ENCODE results near the gene NAA38. TPM values are rescaled to one million over a fixed set of nuclear protein-coding genes. Genes with fewer than 3 reads are reported as not detected.

Gene NAA38
- total RNA-seq, 1 experiment from 2014 or later, result 103 TPM

DNA sequence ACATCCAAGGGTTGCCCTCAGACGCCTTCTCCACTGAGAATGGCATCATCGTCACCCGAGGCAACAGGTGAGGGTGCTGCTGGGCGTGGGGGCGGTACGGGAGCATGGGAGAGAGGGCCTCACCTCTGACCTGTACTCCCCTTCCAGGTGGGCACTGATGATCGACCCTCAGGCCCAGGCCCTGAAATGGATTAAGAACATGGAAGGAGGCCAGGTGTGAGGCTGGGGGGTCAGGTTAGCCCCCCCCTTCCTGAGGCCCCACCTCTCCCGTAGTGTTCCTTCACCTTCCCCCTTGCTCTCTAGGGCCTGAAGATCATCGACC lies 39.8 kb downstream of the NAA38 start:
- ChIA-PET RAD21 (ENCODE audit: low non-redundant PET in 1 of 2, low total read pairs in 2 of 2, uncharacterized antibody in 2 of 2, unreplicated experiment in 2 of 2) (no interaction called here), POLR2A (no interaction called here), CTCF (no interaction called here)
- H3K79me2 ChIP-seq (ENCODE audit: insufficient read depth, low read length), result no peaks in the 10 kb centered on the region
- H3K27ac ChIP-seq (ENCODE audit: low read depth, low read length), result no peak overlapping the region
- no peaks in the 10 kb centered on the region for H3K4me1 ChIP-seq (ENCODE audit: control insufficient read depth in 1 of 2, insufficient read depth in 2 of 2, low read length in 2 of 2)
- no peak for ATAC-seq
- TF ChIP-seq JUND (IDR thresholded peaks at IDR 0.05) (no peak), EZH2 (IDR thresholded peaks at IDR 0.05) (no peak), CEBPB (IDR thresholded peaks at IDR 0.05; ENCODE audit: low read depth) (no peak), YY1 (IDR thresholded peaks at IDR 0.05; ENCODE audit: extremely low read depth, insufficient replicate concordance, low read depth, low read length) (no peak)
- TF ChIP-seq, protein P1, sequence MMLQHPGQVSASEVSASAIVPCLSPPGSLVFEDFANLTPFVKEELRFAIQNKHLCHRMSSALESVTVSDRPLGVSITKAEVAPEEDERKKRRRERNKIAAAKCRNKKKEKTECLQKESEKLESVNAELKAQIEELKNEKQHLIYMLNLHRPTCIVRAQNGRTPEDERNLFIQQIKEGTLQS (IDR thresholded peaks at IDR 0.05), result no peak
- TF ChIP-seq, protein P2, sequence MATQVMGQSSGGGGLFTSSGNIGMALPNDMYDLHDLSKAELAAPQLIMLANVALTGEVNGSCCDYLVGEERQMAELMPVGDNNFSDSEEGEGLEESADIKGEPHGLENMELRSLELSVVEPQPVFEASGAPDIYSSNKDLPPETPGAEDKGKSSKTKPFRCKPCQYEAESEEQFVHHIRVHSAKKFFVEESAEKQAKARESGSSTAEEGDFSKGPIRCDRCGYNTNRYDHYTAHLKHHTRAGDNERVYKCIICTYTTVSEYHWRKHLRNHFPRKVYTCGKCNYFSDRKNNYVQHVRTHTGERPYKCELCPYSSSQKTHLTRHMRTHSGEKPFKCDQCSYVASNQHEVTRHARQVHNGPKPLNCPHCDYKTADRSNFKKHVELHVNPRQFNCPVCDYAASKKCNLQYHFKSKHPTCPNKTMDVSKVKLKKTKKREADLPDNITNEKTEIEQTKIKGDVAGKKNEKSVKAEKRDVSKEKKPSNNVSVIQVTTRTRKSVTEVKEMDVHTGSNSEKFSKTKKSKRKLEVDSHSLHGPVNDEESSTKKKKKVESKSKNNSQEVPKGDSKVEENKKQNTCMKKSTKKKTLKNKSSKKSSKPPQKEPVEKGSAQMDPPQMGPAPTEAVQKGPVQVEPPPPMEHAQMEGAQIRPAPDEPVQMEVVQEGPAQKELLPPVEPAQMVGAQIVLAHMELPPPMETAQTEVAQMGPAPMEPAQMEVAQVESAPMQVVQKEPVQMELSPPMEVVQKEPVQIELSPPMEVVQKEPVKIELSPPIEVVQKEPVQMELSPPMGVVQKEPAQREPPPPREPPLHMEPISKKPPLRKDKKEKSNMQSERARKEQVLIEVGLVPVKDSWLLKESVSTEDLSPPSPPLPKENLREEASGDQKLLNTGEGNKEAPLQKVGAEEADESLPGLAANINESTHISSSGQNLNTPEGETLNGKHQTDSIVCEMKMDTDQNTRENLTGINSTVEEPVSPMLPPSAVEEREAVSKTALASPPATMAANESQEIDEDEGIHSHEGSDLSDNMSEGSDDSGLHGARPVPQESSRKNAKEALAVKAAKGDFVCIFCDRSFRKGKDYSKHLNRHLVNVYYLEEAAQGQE (IDR thresholded peaks at IDR 0.05; ENCODE audit: low read depth), result no peak
- TF ChIP-seq, protein P3, sequence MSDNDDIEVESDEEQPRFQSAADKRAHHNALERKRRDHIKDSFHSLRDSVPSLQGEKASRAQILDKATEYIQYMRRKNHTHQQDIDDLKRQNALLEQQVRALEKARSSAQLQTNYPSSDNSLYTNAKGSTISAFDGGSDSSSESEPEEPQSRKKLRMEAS (IDR thresholded peaks at IDR 0.05), result no peak
- TF ChIP-seq, protein P4, sequence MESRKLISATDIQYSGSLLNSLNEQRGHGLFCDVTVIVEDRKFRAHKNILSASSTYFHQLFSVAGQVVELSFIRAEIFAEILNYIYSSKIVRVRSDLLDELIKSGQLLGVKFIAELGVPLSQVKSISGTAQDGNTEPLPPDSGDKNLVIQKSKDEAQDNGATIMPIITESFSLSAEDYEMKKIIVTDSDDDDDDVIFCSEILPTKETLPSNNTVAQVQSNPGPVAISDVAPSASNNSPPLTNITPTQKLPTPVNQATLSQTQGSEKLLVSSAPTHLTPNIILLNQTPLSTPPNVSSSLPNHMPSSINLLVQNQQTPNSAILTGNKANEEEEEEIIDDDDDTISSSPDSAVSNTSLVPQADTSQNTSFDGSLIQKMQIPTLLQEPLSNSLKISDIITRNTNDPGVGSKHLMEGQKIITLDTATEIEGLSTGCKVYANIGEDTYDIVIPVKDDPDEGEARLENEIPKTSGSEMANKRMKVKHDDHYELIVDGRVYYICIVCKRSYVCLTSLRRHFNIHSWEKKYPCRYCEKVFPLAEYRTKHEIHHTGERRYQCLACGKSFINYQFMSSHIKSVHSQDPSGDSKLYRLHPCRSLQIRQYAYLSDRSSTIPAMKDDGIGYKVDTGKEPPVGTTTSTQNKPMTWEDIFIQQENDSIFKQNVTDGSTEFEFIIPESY (IDR thresholded peaks at IDR 0.05; ENCODE audit: extremely low read depth, insufficient replicate concordance, low read length), result no peak
- no peaks in the 10 kb centered on the region for H3K27me3 ChIP-seq (ENCODE audit: insufficient read depth, low read length)
- no peak for DNase-seq (ENCODE audit: low read depth, low spot score)
- H3K9me2 ChIP-seq (ENCODE audit: insufficient read depth), result no peaks in the 10 kb centered on the region
- no peaks in the 10 kb centered on the region for H4K20me1 ChIP-seq (ENCODE audit: insufficient read depth)
- H3K4me3 ChIP-seq (replicated peaks in 1 of 2; ENCODE audit: low read depth in 1 of 2, low read length in 2 of 2), result no peak overlapping the region
- no peak overlapping the region for H2AFZ ChIP-seq (ENCODE audit: low read depth, low read length, poor library complexity, severe bottlenecking)
- H3K4me2 ChIP-seq (ENCODE audit: low read length), result no peak overlapping the region
- no peaks in the 10 kb centered on the region for H3K9me3 ChIP-seq (ENCODE audit: control insufficient read depth in 1 of 2, insufficient read depth in 1 of 2, low read depth in 1 of 2, low read length in 2 of 2)
- intact Hi-C loops (cut with micrococcal nuclease), result no loop called here
- no peaks in the 10 kb centered on the region for H3K36me3 ChIP-seq (ENCODE audit: control insufficient read depth in 1 of 2, insufficient read depth in 2 of 2, low read length in 2 of 2)
- H3K9ac ChIP-seq (ENCODE audit: low read length), result no peak overlapping the region
- BruUV-seq (replicated peaks), result no TSS peak

All from HCT116 (cell line).